ENCODE data around the gene LLGL2. TPM values are rescaled to one million over a fixed set of nuclear protein-coding genes. Genes with fewer than 3 reads are reported as not detected.

The LLGL2 gene
- total RNA-seq, 2 donors from 2014 or later, result 4.1 to 8.5 TPM

DNA sequence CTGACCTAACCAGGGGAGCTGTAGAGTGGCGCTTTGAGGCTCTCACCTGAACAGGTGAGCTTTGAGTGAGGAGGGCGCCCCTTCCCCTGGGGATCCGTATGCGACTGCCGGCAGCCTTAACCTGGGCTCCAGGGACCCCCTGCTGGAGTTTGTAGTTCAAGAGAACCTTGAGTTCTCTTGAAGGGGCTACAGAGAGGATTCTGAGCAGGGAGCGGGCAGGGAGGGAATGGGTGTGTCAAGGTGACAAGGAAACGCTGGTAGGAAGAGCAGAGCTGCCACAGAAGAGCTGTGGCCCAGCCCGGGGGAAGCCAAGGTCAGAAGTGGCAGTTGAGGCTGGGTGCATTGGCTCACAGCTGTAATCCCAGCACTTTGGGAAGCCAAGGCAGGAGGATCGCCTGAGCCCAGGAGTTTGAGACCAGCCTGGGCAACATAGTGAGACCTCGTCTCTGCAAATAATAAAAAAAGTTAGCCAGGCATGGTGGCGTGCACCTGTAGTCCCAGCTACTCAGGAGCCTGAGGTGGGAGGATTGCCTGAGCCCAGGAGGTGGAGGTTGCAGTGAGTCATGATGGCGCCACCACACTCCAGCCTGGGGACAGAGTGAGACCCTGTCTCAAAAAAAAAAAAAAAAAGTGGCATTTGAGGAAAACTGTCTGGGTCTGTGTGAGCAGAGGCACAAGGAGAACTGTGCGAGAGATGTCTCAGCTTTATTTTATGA lies 1.2 kb downstream of the LLGL2 start:
- peaks cover 4% of the 10 kb centered on the region for H3K36me3 ChIP-seq
- H3K4me3 ChIP-seq, result peak overlapping the region; percentile 51 to 74
- DNase-seq (ENCODE audit: low spot score), result no peak
- TF ChIP-seq, protein P1, sequence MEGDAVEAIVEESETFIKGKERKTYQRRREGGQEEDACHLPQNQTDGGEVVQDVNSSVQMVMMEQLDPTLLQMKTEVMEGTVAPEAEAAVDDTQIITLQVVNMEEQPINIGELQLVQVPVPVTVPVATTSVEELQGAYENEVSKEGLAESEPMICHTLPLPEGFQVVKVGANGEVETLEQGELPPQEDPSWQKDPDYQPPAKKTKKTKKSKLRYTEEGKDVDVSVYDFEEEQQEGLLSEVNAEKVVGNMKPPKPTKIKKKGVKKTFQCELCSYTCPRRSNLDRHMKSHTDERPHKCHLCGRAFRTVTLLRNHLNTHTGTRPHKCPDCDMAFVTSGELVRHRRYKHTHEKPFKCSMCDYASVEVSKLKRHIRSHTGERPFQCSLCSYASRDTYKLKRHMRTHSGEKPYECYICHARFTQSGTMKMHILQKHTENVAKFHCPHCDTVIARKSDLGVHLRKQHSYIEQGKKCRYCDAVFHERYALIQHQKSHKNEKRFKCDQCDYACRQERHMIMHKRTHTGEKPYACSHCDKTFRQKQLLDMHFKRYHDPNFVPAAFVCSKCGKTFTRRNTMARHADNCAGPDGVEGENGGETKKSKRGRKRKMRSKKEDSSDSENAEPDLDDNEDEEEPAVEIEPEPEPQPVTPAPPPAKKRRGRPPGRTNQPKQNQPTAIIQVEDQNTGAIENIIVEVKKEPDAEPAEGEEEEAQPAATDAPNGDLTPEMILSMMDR (IDR thresholded peaks at IDR 0.05), result no peak
- H3K9me3 ChIP-seq, result no peaks in the 10 kb centered on the region
- H3K27me3 ChIP-seq, result no peaks in the 10 kb centered on the region
- H3K4me1 ChIP-seq, result peaks cover 0 to 18% of the 10 kb centered on the region in 2 donors
- H3K27ac ChIP-seq, result no peak overlapping the region

DNA sequence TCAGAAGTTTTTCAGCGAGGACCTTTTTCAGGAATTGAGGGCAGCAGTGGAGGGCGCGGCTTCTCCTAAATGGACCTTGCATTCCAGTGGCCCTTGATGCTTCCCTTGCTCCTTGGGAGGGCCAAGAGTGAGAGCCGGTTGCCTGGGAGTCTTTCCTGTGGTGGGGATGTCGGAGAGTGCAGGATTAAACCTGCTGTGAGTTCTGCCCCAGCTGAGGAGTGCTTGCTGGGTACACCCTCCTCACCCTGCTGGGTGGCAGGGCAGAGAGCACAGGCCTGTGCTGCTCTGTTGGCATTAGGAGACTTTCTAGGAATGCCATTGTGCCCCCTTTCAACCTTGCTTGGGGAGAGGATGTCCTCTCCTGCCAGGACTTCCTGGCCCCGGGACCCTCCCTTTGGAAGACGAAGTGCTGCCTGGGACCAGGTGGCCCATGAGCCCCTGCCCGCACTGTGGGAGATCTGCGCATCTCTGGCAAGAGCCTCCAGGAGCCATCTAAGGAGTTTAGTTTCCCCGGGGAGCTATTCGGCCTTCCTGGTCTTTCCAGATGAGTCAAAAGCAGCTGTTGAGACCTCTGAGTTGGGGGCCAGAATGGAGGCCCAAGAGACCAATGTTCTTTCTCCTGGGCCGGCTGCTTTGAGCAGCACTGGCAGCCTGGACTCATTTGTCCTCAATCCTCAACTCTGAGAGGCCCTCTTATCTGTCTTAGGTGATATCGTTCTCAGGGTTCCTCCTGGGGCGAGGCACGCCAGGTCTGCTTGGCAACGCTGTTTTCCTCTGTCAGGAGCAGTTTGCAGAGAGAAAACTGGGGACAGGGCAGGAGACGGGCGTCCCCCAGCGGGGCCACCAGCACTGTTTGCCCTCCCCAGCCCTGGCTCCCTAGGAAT lies 5.6 kb downstream of the LLGL2 start:
- Histone ChIP-seq H3K36me3 (no peaks in the 10 kb centered on the region), H3K27ac (no peak overlapping the region), H3K4me3 (no peak overlapping the region), H3K27me3 (no peaks in the 10 kb centered on the region), H3K9me3 (no peaks in the 10 kb centered on the region), H3K4me1 (peaks cover 0 to 7% of the 10 kb centered on the region in 2 donors)
- no peak for DNase-seq (ENCODE audit: low spot score)
- TF ChIP-seq, protein P1 (IDR thresholded peaks at IDR 0.05), result no peak

DNA sequence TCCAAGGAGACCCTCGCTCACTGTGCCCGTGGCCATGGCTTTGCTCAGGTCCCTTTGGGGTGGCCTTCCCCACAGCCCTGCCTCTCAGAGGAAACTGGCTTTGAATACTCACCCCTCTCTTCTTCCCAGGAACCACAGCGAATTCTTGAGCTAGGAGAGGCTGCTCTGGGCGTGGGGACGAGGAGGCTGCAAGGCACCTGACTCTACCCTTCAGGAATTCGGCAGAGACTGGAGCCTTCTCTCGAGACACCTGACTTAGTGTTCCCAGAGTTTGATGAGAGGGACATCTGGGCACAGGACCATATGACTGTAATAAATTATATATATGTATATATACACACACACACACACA lies 6.2 kb downstream of the LLGL2 start:
- Histone ChIP-seq H3K36me3 (no peaks in the 10 kb centered on the region), H3K4me1 (peaks cover 0 to under 1% of the 10 kb centered on the region in 2 donors), H3K27me3 (no peaks in the 10 kb centered on the region), H3K4me3 (no peak overlapping the region), H3K27ac (no peak overlapping the region), H3K9me3 (no peaks in the 10 kb centered on the region)
- TF ChIP-seq, protein P1 (IDR thresholded peaks at IDR 0.05), result no peak
- no peak for DNase-seq (ENCODE audit: low spot score)

DNA sequence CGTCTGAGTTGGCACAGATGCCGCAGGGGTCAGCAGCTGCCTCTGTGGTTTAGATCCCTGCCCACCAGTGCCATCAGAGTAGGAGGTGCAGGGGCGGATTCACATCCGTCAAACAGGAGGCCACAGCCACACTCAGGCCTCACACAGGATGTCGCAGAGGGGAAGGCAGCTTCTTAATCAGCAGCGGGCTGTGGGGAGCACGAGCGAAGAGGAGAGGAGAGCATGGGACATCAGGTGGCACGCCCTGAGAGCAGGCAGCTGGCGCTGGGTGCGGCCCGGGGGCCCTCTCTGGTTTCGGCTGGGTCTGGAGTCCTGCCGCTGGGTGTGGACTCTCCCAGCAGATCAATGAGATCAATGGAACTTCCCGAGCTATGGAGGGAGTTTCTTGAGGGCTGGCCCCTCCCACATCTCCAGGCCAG lies 9.6 kb downstream of the LLGL2 start:
- no peak for DNase-seq (ENCODE audit: low spot score)
- Histone ChIP-seq H3K4me3 (no peak overlapping the region), H3K4me1 (no peaks in the 10 kb centered on the region), H3K9me3 (no peaks in the 10 kb centered on the region), H3K27ac (no peak overlapping the region), H3K27me3 (no peaks in the 10 kb centered on the region), H3K36me3 (no peaks in the 10 kb centered on the region)
- TF ChIP-seq, protein P1 (IDR thresholded peaks at IDR 0.05), result no peak

DNA sequence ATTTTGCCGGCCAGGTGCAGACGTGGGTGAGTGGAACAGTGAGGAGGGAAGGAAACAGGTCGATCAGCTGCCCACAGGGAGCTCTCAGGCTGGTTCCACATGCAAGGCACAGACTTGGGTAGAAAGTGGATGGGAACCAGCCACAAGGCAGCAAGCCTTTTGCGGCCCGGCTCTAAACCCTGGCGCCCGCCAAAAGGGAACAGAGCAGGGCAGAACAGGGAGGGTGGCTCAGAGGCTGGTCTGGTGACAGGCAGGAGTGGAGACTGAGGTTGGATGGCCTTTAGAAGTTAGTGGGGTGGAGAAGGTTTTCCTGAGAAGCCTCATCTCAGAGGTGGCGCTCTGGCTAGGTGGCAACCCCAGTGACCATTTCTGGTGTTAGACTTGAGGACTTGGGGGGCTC lies 10.4 kb downstream of the LLGL2 start:
- H3K9me3 ChIP-seq, result no peaks in the 10 kb centered on the region
- H3K27ac ChIP-seq, result no peak overlapping the region
- no peak for DNase-seq (ENCODE audit: low spot score)
- H3K27me3 ChIP-seq, result no peaks in the 10 kb centered on the region
- no peaks in the 10 kb centered on the region for H3K36me3 ChIP-seq
- no peaks in the 10 kb centered on the region for H3K4me1 ChIP-seq
- no peak overlapping the region for H3K4me3 ChIP-seq
- TF ChIP-seq, protein P1 (IDR thresholded peaks at IDR 0.05), result no peak

All from right atrium auricular region (tissue), 2 donors.